Measurements from ENCODE around the gene C10orf62.

C10orf62 gene

GRCh38 chr10:97587183-97587582, 2.3 kb upstream of the C10orf62 start:
- DNase-seq, result no peak

- no peak for DNase-seq
Measured at GRCh38 chr10:97590082-97590747, 694 bp downstream of the C10orf62 start.

DNA sequence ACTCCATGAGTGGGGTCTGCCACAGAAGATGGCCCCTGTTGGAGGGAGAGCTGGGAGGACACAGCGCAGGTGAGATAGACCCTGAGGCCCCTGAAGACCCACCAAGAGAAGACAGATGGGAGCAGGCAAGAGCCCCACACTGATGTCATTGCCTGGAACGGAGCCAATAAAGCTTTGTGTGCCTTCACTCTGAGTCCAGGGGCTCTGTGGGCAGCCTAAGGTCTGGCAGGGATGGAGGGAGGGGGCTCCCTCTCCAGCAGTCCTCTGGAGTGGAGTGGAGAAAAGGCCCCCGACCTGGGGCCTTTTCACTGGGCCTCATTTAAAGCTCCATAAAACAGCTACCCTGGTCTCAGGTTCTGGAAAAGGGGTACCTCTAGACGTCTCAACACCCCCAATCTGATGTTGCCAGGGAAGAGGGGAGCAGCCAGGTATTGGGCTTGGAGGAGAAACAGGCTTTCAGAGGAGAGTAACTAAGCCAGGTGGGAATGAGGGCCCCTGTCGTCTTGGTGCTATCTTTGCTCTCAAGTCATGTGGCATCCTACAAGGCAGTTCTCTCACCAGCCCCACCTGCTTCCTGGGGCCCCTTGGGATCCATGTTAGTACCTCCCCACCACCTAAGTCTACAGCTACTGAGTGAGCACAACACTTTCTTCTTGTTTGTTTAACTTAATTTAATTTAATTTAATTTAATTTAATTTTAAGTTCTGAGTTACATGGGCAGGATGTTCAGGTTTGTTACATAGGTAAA, 1.4 kb downstream of the C10orf62 start:
- DNase-seq, result no peak

DNA sequence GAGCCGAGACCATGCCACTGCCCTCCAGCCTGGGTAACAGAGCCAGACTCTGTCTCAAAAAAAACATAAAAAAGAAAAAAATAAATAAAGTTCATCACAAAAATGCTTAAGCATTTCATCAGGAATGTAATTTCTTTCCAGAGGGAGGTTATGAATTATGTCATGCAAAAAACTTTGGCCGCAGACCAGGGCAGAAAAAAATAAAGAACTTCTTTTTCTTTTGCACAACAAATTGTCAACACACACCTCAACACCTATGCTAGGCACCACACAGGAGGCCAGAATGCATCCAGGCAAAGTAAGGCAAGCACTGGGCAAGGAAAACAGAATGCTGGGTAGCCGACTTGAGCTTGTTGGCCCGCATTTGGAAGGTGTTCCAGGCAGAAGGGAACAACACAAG, 3.9 kb downstream of the C10orf62 start:
- DNase-seq, result no peak

GRCh38 chr10:97596101-97597082, 6.9 kb downstream of the C10orf62 start:
- no peak for DNase-seq

- no peak for DNase-seq
Measured at GRCh38 chr10:97597778-97598177, 8.3 kb downstream of the C10orf62 start.

DNA sequence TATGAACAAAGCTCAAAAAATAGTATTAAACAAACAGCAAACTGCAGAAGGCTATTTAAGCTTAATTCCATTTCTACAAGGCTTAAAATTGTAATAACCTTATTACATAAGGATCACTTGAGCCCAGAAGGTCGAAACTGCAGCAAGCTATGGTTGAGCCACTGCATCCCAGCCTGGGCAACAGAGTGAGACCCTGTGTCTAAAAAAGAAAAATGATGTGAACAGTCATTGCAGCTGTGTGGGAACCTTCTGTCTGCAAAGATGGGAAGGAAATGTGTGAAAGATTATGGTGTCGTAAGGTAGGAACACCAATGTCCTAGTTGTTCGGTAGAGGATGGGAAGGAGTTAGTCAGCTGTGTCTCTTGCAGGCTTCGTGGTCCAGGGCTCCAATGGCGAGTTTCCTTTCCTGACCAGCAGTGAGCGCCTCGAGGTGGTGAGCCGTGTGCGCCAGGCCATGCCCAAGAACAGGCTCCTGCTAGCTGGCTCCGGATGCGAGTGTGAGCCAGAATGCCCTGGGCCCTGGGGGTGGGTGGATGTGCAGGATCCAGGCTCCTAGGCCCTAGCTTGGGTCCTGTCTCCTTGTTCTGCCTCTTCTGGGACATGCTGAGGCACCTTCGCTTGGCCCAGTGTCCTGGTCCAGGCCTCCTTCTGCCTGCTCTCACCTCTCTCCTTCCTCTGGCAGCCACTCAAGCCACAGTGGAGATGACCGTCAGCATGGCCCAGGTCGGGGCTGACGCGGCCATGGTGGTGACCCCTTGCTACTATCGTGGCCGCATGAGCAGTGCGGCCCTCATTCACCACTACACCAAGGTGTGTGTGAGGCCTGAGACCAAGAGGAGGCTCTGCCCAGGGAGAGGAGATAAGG, 9.1 kb downstream of the C10orf62 start:
- DNase-seq, result no peak

GRCh38 chr10:97599272-97599619, 9.7 kb downstream of the C10orf62 start:
- DNase-seq, result no peak

GRCh38 chr10:97600616-97601015, 11.1 kb downstream of the C10orf62 start:
- no peak for DNase-seq

- DNase-seq, result no peak
Measured at GRCh38 chr10:97601268-97602215, 12.0 kb downstream of the C10orf62 start.

GRCh38 chr10:97607095-97607636, 17.6 kb downstream of the C10orf62 start:
- DNase-seq, result no peak

DNA sequence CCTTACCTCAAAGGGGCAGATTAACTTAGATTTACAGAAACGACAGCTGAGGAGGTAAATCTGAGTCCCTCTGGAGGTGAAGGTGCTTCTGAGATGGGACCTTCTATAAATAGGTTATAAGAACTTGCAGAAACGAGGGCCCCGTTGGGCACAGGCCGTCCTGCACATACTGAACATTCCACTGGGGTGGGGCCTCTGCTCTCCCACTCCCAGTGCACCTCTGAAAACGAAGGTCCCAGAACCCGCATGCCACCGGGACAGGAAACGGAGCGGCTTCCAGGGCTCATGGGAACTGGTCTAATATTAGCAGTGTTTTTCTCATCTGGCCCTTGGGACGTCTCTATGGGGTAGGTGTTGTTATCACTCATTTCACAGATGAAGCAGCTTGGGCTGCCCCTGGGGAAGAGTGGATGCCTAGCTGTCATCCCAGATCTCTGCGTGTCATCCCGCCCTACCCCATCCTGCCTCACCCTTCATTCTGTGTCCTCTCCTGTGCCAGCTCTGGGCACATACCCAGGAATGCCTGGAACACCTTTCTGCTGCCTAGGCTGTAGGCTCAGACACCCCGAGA, 19.6 kb downstream of the C10orf62 start:
- DNase-seq, result no peak

- DNase-seq, result no peak
Measured at GRCh38 chr10:97611473-97611872, 22.0 kb downstream of the C10orf62 start.

DNA sequence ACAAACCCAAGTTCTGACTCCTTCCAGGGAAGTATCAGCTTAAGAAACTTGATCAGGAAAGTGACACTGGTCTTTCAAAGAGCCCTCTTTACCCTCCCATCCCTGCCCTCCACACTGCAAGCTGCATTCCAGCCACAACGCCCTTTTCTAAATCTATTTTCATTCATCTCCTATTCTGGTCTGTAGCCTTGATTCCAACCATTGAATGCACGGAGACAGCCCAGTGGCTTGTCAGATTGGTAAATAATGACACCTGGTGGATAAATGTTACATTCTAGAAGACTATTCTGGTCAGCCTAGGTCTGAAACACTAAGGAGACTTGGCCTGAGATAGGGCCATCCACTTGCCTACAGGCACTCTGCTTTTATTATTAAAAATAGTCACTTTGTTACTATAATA, 22.9 kb downstream of the C10orf62 start:
- DNase-seq, result peak; percentile 17

DNA sequence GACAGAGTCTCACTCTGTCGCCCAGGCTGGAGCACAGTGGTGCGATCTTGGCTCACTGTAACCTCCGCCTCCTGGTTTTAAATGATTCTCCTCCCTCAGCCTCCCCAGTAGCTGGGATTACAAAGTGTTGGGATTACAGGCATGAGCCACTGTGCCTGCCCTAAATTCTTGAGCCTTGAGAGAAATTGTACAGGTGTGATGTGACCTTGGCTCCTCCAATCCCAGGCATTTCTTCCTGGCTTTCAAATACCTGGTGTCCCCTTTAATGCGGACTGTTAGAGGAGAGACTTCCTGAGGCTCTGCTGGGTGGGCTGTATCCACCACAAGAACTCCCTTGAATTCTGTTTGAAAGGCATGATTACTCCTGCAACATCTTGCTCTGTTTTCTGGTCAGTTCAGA, 28.8 kb downstream of the C10orf62 start:
- no peak for DNase-seq

- no peak for DNase-seq
Measured at GRCh38 chr10:97618733-97619132, 29.2 kb downstream of the C10orf62 start.

DNA sequence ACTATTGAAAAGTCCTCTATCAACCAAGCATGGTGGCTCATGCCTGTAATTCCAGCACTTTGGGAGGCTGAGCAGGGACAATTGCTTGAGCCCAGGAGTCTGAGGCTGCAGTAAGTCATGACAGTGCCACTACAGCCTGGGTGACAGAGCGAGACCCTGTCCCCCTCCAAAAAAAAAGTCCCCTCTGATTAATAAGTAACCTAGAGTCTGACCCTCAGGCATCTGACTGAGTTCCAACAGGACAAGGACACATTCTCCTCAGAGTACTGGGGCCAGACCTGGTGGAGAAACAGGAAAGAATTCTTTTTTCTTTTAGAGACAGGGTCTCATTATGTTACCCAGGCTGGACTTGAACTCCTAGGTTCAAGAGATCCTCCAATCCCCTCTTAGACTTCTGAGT, 33.8 kb downstream of the C10orf62 start:
- DNase-seq, result no peak

DNA sequence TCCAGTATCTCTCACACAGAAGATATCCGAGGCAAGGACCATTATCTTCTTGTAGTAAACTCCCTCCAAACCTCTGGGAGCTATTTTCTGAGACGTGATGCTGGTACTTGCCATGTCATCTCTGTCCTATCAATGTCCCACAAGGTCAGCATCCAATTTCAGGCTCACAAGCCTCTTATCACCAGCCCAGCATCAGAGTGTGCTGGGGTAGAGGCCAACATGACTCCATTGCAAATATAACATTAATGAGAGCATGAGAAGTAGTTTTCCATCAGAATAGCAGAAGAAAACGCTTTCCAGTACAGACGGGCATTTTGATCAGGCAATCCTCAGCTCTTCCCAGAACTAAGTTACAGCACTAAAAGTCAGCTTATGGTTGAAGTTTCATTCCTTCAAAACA, 38.2 kb downstream of the C10orf62 start:
- no peak for DNase-seq

- DNase-seq, result no peak
Measured at GRCh38 chr10:97628228-97628627, 38.7 kb downstream of the C10orf62 start.

DNA sequence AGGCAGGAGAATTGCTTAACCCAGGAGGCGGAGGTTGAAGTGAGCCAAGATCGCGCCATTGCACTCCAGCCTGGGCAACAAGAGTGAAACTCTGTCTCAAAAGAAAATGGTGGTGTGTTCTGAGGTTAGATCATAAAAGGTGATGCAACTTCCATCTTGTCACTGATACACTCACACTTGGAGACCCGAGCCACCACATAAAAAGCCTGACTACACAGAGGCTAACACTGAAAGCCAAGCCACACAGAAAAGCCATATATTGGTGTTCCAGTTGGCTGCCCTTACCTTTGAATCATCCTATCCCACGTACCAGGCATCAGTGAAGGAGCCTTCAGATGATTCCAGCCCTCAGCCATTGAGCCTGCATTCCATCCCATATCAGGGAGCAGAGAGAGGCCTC, 39.8 kb downstream of the C10orf62 start:
- DNase-seq, result no peak

DNA sequence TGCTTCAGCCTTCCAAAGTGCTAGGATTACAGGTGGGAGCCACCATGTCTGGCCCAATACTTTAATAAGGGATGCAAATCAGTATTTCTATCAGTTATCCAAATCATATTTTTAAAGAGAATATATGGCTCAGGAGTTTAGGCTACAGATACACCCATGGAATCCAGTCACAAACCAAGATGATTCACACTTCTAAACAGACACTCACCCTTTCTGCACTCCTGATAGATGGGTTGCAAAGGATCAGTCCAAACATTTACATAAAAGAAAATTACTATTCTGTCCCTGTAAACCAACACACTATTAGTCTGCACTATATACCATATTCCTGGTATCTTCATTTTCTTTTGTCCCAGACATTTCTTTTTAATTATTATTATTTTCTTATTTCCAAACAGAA, 41.6 kb downstream of the C10orf62 start:
- DNase-seq, result no peak
